Testis (tissue), 3 donors: ENCODE measurements around the gene SGPL1. TPM values are rescaled to one million over a fixed set of nuclear protein-coding genes. Genes with fewer than 3 reads are reported as not detected.
A peak's percentile ranks its signal among the peaks of the same experiment; 100 is the strongest.

ENCODE experiments used
- DNase-seq: peaks from one replicate; pipeline ENCODE4 v3.0.0-alpha.2; 2019
- H3K27ac ChIP-seq, 2 donors: fragments of 200-600 bp; sonication (generic); one replicate each; pipeline ENCODE4 v1.5.1; 2019
- H3K27me3 ChIP-seq: fragments of 200-600 bp; sonication (generic); one replicate; pipeline ENCODE4 v1.5.1; 2019
- H3K36me3 ChIP-seq: fragments of 200-600 bp; sonication (generic); one replicate; pipeline ENCODE4 v1.5.1; 2017; ENCODE audit warnings: low read depth; ENCODE audit errors: missing control alignments
- H3K4me1 ChIP-seq: fragments of 200-600 bp; sonication (generic); one replicate; pipeline ENCODE4 v1.5.1; 2019
- H3K4me3 ChIP-seq, 2 donors: fragments of 200-600 bp; sonication (generic); one replicate each; pipeline ENCODE4 v1.5.1; 2017 to 2019
- H3K9me3 ChIP-seq: fragments of 200-600 bp; sonication (generic); one replicate; pipeline ENCODE4 v1.5.1; 2017
- CTCF ChIP-seq, 3 experiments: fragments of 450-650 bp in 2 of 3; fragments of 200-600 bp in 1 of 3; sonication (generic) in 1 of 3; IDR thresholded peaks; one replicate each; pipeline ENCODE4 v1.5.1; 2016 to 2019; ENCODE audit warnings: antibody characterized with exemption in 3 of 3, mild to moderate bottlenecking in 2 of 3, moderate library complexity in 1 of 3
- POLR2A ChIP-seq: fragments of 450-650 bp; IDR thresholded peaks from one replicate; pipeline ENCODE4 v1.6.1; 2017; ENCODE audit warnings: antibody characterized with exemption, mild to moderate bottlenecking, moderate library complexity
- WGBS, 2 donors: methylation state at CpG; one replicate each; pipeline ENCODE4 v1.1.5; 2018; 5-methylcytosine and 5-hydroxymethylcytosine counted together
- intact Hi-C: fragments of 100-400 bp; cut with DNase I; formaldehyde crosslinking; loops from one replicate; pipeline ENCODE4 v1.15.1; 2023; ENCODE audit warnings: low total_unique reads
- polyA plus RNA-seq: library from polyadenylated mRNA; stranded (reverse); fragments of 350-450 nt; fragmentation: Illumina TruSeq; extraction: RNeasy Lipid Tissue Mini Kit (QIAGEN cat#74804); gene quantifications from one replicate; pipeline ENCODE4 v1.2.3, GENCODE V29; 2014; ENCODE audit warnings: low read depth, low replicate concordance; ENCODE audit not compliant: insufficient read depth
- total RNA-seq, 2 donors: library from RNA; depleted of rRNA; stranded (reverse); fragments of >200 nt; gene quantifications; one replicate each; pipeline ENCODE4 v1.2.3, GENCODE V29; 2016

Gene SGPL1
- total and polyA plus RNA-seq, 3 donors from 2014 or later: 38.5 to 70.1 (median 64.2) TPM

- TF ChIP-seq CTCF (IDR thresholded peaks at IDR 0.05) (no peak), POLR2A (no peak)
- H3K4me1 ChIP-seq: peaks cover 19% of the 10 kb centered on the region
- intact Hi-C loops: no loop called here
- WGBS, 2 donors: 76 to 85% methylated on average over 8 to 9 of the region's 9 CpGs
- H3K27ac ChIP-seq: no peak overlapping the region
- H3K36me3 ChIP-seq: no peaks in the 10 kb centered on the region
- H3K4me3 ChIP-seq: no peak overlapping the region
- no peaks in the 10 kb centered on the region for H3K9me3 ChIP-seq
- peak; percentile 12 for DNase-seq
- H3K27me3 ChIP-seq: no peaks in the 10 kb centered on the region
Measured at GRCh38 chr10:70778267-70778924, 37.4 kb upstream of the SGPL1 start.

GRCh38 chr10:70779088-70779487 lies 36.7 kb upstream of the SGPL1 start:
- Histone ChIP-seq H3K27ac (no peak overlapping the region), H3K4me1 (peaks cover 20% of the 10 kb centered on the region), H3K9me3 (no peaks in the 10 kb centered on the region), H3K4me3 (no peak overlapping the region), H3K36me3 (no peaks in the 10 kb centered on the region), H3K27me3 (no peaks in the 10 kb centered on the region)
- intact Hi-C loops: no loop called here
- peak; percentile 17 for DNase-seq
- TF ChIP-seq CTCF (IDR thresholded peaks at IDR 0.05): no peak
- TF ChIP-seq POLR2A: no peak
- WGBS, 2 donors: 66 to 68% methylated on average over 2 of the region's 2 CpGs

GRCh38 chr10:70779511-70780369 lies 36.0 kb upstream of the SGPL1 start:
- no peak for TF ChIP-seq CTCF (IDR thresholded peaks at IDR 0.05)
- no peak for TF ChIP-seq POLR2A
- intact Hi-C loops: no loop called here
- no peak overlapping the region for H3K27ac ChIP-seq
- H3K4me3 ChIP-seq: no peak overlapping the region
- no peaks in the 10 kb centered on the region for H3K27me3 ChIP-seq
- no peaks in the 10 kb centered on the region for H3K9me3 ChIP-seq
- no peak for DNase-seq
- H3K36me3 ChIP-seq: no peaks in the 10 kb centered on the region
- H3K4me1 ChIP-seq: peaks cover 22% of the 10 kb centered on the region
- 85 to 91% methylated on average over 14 to 16 of the region's 16 CpGs for WGBS, 2 donors

GRCh38 chr10:70780370-70780760 lies 35.4 kb upstream of the SGPL1 start:
- 95% methylated on average over 9 of the region's 9 CpGs for WGBS, 2 donors
- peaks cover 20% of the 10 kb centered on the region for H3K4me1 ChIP-seq
- no peaks in the 10 kb centered on the region for H3K9me3 ChIP-seq
- DNase-seq: no peak
- no peaks in the 10 kb centered on the region for H3K27me3 ChIP-seq
- H3K4me3 ChIP-seq: no peak overlapping the region
- no peak overlapping the region for H3K27ac ChIP-seq
- TF ChIP-seq POLR2A (no peak), CTCF (IDR thresholded peaks at IDR 0.05) (no peak)
- H3K36me3 ChIP-seq: no peaks in the 10 kb centered on the region
- intact Hi-C loops: no loop called here
